ENCODE measurements around the gene CASS4.

CASS4 gene

GRCh38 chr20:56445540-56445939 lies 33.5 kb downstream of the CASS4 start:
- FAIRE-seq: no peak

- FAIRE-seq: no peak
Observed at GRCh38 chr20:56447227-56447626, 35.2 kb downstream of the CASS4 start.

GRCh38 chr20:56449459-56449858 lies 37.4 kb downstream of the CASS4 start:
- no peak for FAIRE-seq

- FAIRE-seq: no peak
Observed at GRCh38 chr20:56451056-56451765, 39.2 kb downstream of the CASS4 start.

GRCh38 chr20:56453352-56453751 lies 41.3 kb downstream of the CASS4 start:
- no peak for FAIRE-seq

GRCh38 chr20:56454754-56455153 lies 42.7 kb downstream of the CASS4 start:
- FAIRE-seq: no peak

- FAIRE-seq: no peak
Observed at GRCh38 chr20:56458206-56458821, 46.3 kb downstream of the CASS4 start.

- no peak for FAIRE-seq
Observed at GRCh38 chr20:56460459-56460858, 48.4 kb downstream of the CASS4 start.

GRCh38 chr20:56461576-56461975 lies 49.5 kb downstream of the CASS4 start:
- no peak for FAIRE-seq

- no peak for FAIRE-seq
Observed at GRCh38 chr20:56463428-56463827, 51.4 kb downstream of the CASS4 start.

- no peak for FAIRE-seq
Observed at GRCh38 chr20:56465997-56466396, 53.9 kb downstream of the CASS4 start.

GRCh38 chr20:56467968-56468315 lies 55.9 kb downstream of the CASS4 start:
- no peak for FAIRE-seq

GRCh38 chr20:56468316-56469076 lies 56.4 kb downstream of the CASS4 start, which contains the start of gene RTF2:
Gene RTF2 (plus strand): TSS chr20:56468627. CDS start chr20:56468698, 71 bp downstream.
- FAIRE-seq: no peak

GRCh38 chr20:56469077-56469449 lies 57.0 kb downstream of the CASS4 start:
- no peak for FAIRE-seq

- FAIRE-seq: no peak
Observed at GRCh38 chr20:56483970-56484369, 71.9 kb downstream of the CASS4 start.

GRCh38 chr20:56487216-56487615 lies 75.2 kb downstream of the CASS4 start:
- FAIRE-seq: no peak

- no peak for FAIRE-seq
Observed at GRCh38 chr20:56488566-56488965, 76.5 kb downstream of the CASS4 start.

GRCh38 chr20:56501116-56501515 lies 89.1 kb downstream of the CASS4 start:
- no peak for FAIRE-seq

- no peak for FAIRE-seq
Observed at GRCh38 chr20:56503916-56504315, 91.9 kb downstream of the CASS4 start.

- FAIRE-seq: no peak
Observed at GRCh38 chr20:56504373-56505005, 92.4 kb downstream of the CASS4 start.

- no peak for FAIRE-seq
Observed at GRCh38 chr20:56506103-56506502, 94.0 kb downstream of the CASS4 start.
